Calu3 (cell line): ENCODE measurements around the gene XAF1. TPM values are rescaled to one million over a fixed set of nuclear protein-coding genes. Genes with fewer than 3 reads are reported as not detected.

Experiments used
- BruUV-seq: library from RNA; stranded (reverse); fragments of 400-500 nt; replicated peaks from 2 replicates; lab custom pipeline; 2021; lab: Mats Ljungman, UMichigan
- CTCF ChIA-PET: fragments of 300-600 bp; sonication (Branson Sonifier 250); formaldehyde crosslinking; loops from one replicate; lab custom pipeline; 2022; ENCODE audit warnings: antibody characterized with exemption; lab: Charles Lee
- DNase-seq: peaks from one replicate; pipeline ENCODE4 v3.0.0; 2022
- H3K27ac Mint-ChIP-seq: one replicate; pipeline ENCODE4 v1.8.0; 2022; ENCODE audit warnings: mixed read lengths; ENCODE audit not compliant: unreplicated experiment
- H3K27me3 Mint-ChIP-seq: one replicate; pipeline ENCODE4 v1.8.0; 2022; ENCODE audit warnings: mixed read lengths; ENCODE audit not compliant: unreplicated experiment
- H3K36me3 Mint-ChIP-seq: one replicate; pipeline ENCODE4 v1.8.0; 2022; ENCODE audit warnings: mild to moderate bottlenecking, moderate library complexity, mixed read lengths; ENCODE audit not compliant: insufficient read depth, unreplicated experiment
- H3K4me1 Mint-ChIP-seq: one replicate; pipeline ENCODE4 v1.8.0; 2022; ENCODE audit warnings: mild to moderate bottlenecking, low read depth, mixed read lengths; ENCODE audit not compliant: unreplicated experiment
- H3K4me3 Mint-ChIP-seq: one replicate; pipeline ENCODE4 v1.8.0; 2022; ENCODE audit warnings: mild to moderate bottlenecking, low read depth, moderate library complexity, mixed read lengths; ENCODE audit not compliant: unreplicated experiment
- H3K9me3 Mint-ChIP-seq: one replicate; pipeline ENCODE4 v1.8.0; 2022; ENCODE audit warnings: low read depth, mixed read lengths; ENCODE audit not compliant: unreplicated experiment
- intact Hi-C: fragments of 100-400 bp; cut with micrococcal nuclease; formaldehyde crosslinking; loops from one replicate; pipeline ENCODE4 v1.10.0; 2022; ENCODE audit not compliant: unreplicated experiment
- total RNA-seq: library from RNA; stranded (reverse); gene quantifications from 2 replicates; pipeline ENCODE4 v1.2.3, GENCODE V29; 2022
- TF ChIP-seq, protein P1 (sequence below): fragments of 200-600 bp; IDR thresholded peaks from one replicate; pipeline ENCODE4 v1.8.0; 2022; ENCODE audit warnings: antibody characterized with exemption; ENCODE audit not compliant: unreplicated experiment

Gene XAF1
- total RNA-seq, 1 experiment from 2014 or later, result 57.1 TPM

DNA sequence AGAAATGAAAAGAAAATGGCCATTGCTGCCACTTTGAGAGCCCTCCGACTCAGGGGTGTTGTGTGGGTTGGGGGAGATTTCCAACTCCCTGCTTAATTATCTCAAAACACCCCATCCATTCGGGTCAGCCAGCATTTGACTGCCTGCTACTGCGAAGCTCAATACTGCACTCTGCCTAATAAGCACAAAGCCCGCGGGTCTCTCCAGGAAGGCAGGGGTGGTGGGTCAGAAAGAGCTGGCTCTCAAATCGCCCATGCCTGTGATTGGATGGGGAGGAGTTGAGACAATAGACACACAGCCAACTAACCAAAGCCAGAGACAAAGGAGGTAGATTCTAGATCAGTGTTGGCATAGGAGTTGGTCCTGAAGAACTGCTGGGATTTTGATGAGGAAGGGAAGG lies 2.3 kb upstream of the XAF1 start:
- CTCF ChIA-PET, result no interaction called here

DNA sequence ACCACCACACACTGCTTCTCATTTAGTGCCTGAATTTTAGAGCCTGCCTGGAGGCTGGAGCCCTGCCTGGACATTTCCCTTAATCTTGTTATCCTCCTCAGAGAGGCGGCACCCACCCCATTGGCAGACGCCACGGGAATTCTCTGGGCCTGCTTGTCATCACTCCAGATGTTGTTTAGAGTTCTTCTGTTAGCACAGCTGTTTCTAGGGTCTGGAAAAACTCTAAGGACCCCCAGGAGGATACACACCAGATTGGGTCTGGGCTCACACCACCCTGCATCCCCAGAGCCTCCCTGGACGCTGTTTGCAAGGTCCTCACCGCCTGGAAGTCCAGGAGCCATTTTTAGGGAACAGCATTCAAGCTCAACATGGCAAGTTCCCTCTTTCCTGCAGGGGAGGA lies 565 bp upstream of the XAF1 start:
- Mint-ChIP-seq H3K9me3 (no peaks in the 10 kb centered on the region), H3K27ac (no peak overlapping the region), H3K36me3 (peaks cover 15% of the 10 kb centered on the region), H3K4me3 (peak overlapping the region; percentile 84), H3K27me3 (peaks cover 13% of the 10 kb centered on the region), H3K4me1 (peaks cover 25% of the 10 kb centered on the region)
- TF ChIP-seq, protein P1, sequence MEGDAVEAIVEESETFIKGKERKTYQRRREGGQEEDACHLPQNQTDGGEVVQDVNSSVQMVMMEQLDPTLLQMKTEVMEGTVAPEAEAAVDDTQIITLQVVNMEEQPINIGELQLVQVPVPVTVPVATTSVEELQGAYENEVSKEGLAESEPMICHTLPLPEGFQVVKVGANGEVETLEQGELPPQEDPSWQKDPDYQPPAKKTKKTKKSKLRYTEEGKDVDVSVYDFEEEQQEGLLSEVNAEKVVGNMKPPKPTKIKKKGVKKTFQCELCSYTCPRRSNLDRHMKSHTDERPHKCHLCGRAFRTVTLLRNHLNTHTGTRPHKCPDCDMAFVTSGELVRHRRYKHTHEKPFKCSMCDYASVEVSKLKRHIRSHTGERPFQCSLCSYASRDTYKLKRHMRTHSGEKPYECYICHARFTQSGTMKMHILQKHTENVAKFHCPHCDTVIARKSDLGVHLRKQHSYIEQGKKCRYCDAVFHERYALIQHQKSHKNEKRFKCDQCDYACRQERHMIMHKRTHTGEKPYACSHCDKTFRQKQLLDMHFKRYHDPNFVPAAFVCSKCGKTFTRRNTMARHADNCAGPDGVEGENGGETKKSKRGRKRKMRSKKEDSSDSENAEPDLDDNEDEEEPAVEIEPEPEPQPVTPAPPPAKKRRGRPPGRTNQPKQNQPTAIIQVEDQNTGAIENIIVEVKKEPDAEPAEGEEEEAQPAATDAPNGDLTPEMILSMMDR, result no peak
- CTCF ChIA-PET, result no interaction called here
- no peak for DNase-seq
- no TSS peak for BruUV-seq
- intact Hi-C loops, result no loop called here

More for the DNA sequence above, 2.3 kb upstream of the XAF1 start:
- peaks cover 15% of the 10 kb centered on the region for H3K36me3 Mint-ChIP-seq
- TF ChIP-seq, protein P1, result no peak
- peaks cover 25% of the 10 kb centered on the region for H3K4me1 Mint-ChIP-seq
- intact Hi-C loops, result no loop called here
- no peak overlapping the region for H3K27ac Mint-ChIP-seq
- peaks cover 11% of the 10 kb centered on the region for H3K27me3 Mint-ChIP-seq
- H3K9me3 Mint-ChIP-seq, result no peaks in the 10 kb centered on the region
- no peak overlapping the region for H3K4me3 Mint-ChIP-seq
- BruUV-seq, result no TSS peak
- no peak for DNase-seq

GRCh38 chr17:6756425-6757031 lies 682 bp downstream of the XAF1 start:
- CTCF ChIA-PET, result no interaction called here
- H3K27me3 Mint-ChIP-seq, result peaks cover 13% of the 10 kb centered on the region
- no TSS peak for BruUV-seq

DNA sequence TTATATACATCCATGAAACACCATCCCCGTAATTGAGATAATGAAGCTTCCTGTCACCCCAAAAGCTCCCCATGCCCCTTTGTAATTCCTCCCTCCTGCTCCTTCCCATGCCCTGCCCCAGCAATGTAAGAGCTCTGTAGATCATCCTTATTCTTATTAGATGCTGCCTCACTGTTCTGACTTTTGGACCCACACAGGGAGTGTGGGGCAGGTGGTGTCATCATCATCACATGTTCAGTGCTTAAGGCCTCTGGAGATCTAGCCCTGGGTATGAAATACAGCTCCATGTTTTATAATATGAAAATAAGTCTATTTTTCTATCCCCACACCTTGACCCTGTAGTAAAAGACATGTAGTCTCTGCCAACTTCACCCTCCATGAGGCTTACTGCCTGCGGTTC lies 1.9 kb downstream of the XAF1 start:
- intact Hi-C loops, result no loop called here
- Mint-ChIP-seq H3K27ac (no peak overlapping the region), H3K27me3 (peaks cover 13% of the 10 kb centered on the region), H3K36me3 (peaks cover 15% of the 10 kb centered on the region), H3K9me3 (no peaks in the 10 kb centered on the region), H3K4me1 (peaks cover 14% of the 10 kb centered on the region), H3K4me3 (no peak overlapping the region)
- TF ChIP-seq, protein P1, result no peak
- BruUV-seq, result no TSS peak
- DNase-seq, result no peak
- CTCF ChIA-PET, result no interaction called here

More at GRCh38 chr17:6756425-6757031, 682 bp downstream of the XAF1 start:
- TF ChIP-seq, protein P1, result no peak
- H3K4me3 Mint-ChIP-seq, result peak overlapping the region; percentile 84
- no peaks in the 10 kb centered on the region for H3K9me3 Mint-ChIP-seq
- DNase-seq, result no peak
- H3K4me1 Mint-ChIP-seq, result peaks cover 25% of the 10 kb centered on the region
- intact Hi-C loops, result no loop called here
- peaks cover 15% of the 10 kb centered on the region for H3K36me3 Mint-ChIP-seq
- H3K27ac Mint-ChIP-seq, result peak overlapping the region; percentile 91
